Measurements from ENCODE around the gene PNMA8C.
A peak's percentile ranks its signal among the peaks of the same experiment; 100 is the strongest.

Gene PNMA8C

GRCh38 chr19:46471116-46471733 is 42.5 kb upstream of the PNMA8C start, which contains the start of gene PNMA8A:
Gene PNMA8A (minus strand): TSS chr19:46471563. CDS start chr19:46471035, 528 bp downstream.
- no peaks in the 10 kb centered on the region for H3K9me3 ChIP-seq
- H3K27me3 ChIP-seq = no peaks in the 10 kb centered on the region
- no peak; the same call in 1 of the 2 replicates for TF ChIP-seq CTCF (IDR thresholded peaks at IDR 0.05; ENCODE audit: low read depth, low read length)
- peak within 1 kb of the TSS; percentile 75 for H3K4me3 ChIP-seq (ENCODE audit: low read depth, low read length)
- peak; percentile 88 for DNase-seq
- H3K4me1 ChIP-seq = no peaks in the 10 kb centered on the region
- no peaks in the 10 kb centered on the region; the same call in 1 of the 2 replicates for H3K36me3 ChIP-seq

- DNase-seq = no peak
- Histone ChIP-seq H3K4me3 (ENCODE audit: low read depth, low read length) (peak overlapping the region; percentile 75), H3K36me3 (no peaks in the 10 kb centered on the region; the same call in 1 of the 2 replicates), H3K9me3 (no peaks in the 10 kb centered on the region), H3K27me3 (no peaks in the 10 kb centered on the region), H3K4me1 (no peaks in the 10 kb centered on the region)
- TF ChIP-seq CTCF (IDR thresholded peaks at IDR 0.05; ENCODE audit: low read depth, low read length) = no peak
Measured at GRCh38 chr19:46470376-46470775, 41.6 kb upstream of the PNMA8C start.

GRCh38 chr19:46469541-46470185 is 40.9 kb upstream of the PNMA8C start:
- Histone ChIP-seq H3K36me3 (no peaks in the 10 kb centered on the region; the same call in 1 of the 2 replicates), H3K27me3 (no peaks in the 10 kb centered on the region), H3K4me3 (ENCODE audit: low read depth, low read length) (no peak overlapping the region), H3K9me3 (no peaks in the 10 kb centered on the region), H3K4me1 (no peaks in the 10 kb centered on the region)
- TF ChIP-seq CTCF (IDR thresholded peaks at IDR 0.05; ENCODE audit: low read depth, low read length) = no peak
- no peak for DNase-seq

GRCh38 chr19:46466536-46467196 is 37.9 kb upstream of the PNMA8C start:
- H3K4me3 ChIP-seq (ENCODE audit: low read depth, low read length) = no peak overlapping the region
- no peaks in the 10 kb centered on the region for H3K4me1 ChIP-seq
- H3K9me3 ChIP-seq = no peaks in the 10 kb centered on the region
- DNase-seq = no peak
- H3K27me3 ChIP-seq = no peaks in the 10 kb centered on the region
- no peak for TF ChIP-seq CTCF (IDR thresholded peaks at IDR 0.05; ENCODE audit: low read depth, low read length)
- H3K36me3 ChIP-seq = no peaks in the 10 kb centered on the region; the same call in 1 of the 2 replicates

- Histone ChIP-seq H3K27me3 (no peaks in the 10 kb centered on the region), H3K4me1 (no peaks in the 10 kb centered on the region), H3K9me3 (no peaks in the 10 kb centered on the region), H3K36me3 (no peaks in the 10 kb centered on the region; the same call in 1 of the 2 replicates), H3K4me3 (ENCODE audit: low read depth, low read length) (no peak overlapping the region)
- no peak for DNase-seq
- no peak for TF ChIP-seq CTCF (IDR thresholded peaks at IDR 0.05; ENCODE audit: low read depth, low read length)
Measured at GRCh38 chr19:46463516-46463915, 34.8 kb upstream of the PNMA8C start.

Measured in BE2C (cell line).